Measurements from ENCODE around the gene HNRNPA1.
"Not testable (repeated sequence)": the region's sequence is repeated elsewhere in the genome, so short reads cannot be mapped to it uniquely, and the experiment has no call there.

HNRNPA1 gene

DNA sequence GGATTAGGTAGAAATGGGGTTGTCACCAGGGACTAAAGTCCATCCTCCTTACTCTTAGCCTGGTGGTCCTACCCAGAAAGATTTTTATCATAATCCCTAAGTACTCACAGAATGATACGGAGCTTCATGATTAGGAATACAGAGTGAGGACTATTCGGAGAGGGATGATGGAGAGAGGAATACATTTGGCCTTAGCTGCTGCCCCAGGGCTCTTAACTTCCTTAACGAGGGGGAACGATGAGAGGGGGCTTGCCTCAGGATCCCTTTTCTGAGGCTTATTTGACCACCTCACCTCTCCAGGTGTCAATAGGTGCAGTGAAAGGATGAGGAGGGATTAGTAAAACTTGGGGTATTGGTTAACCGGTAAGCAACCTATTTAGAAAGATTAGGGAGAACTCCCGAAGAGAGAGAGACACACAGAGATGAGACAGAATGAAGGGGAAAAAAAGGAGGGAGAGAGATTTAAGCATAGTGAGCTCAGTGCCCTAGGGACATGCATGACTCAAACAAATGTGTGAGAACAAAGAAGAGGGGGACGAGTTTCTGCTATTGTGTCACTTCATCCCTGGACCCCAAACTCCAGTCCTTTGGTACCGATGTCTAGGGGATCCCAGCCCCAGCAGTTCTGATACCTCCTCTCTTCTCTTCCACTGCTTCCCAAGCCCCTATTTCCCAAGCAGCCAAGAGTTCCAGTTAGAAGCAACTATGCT is 19.1 kb downstream of the HNRNPA1 start:
- no peak for DNase-seq (ENCODE audit: low spot score)

DNA sequence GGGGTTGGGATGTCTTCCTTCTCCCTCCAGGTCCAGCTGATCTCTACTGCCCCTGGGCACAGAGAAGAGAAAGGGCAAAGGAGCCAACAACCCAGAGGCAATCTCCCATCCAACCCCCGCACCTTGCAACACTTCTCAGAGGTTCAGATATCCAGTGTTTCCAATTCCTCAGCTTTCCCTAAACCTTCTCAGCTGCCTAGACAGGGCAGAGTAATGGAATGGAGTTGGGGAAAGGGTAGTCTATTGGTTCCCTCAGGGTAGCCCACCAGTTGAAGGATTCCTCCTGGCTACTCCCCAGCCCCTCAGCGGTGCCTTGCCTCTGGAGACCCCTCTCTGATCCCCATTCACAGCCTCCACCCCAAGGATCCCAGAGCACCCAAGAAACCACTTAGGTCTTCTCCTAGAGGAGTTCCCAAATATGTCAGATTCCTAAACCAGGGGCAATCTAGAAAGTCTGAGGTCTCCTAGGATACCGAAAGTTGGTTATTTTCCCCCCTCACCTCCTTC is 19.8 kb downstream of the HNRNPA1 start:
- no peak for DNase-seq (ENCODE audit: low spot score)

GRCh38 chr12:54300732-54301427 is 20.4 kb downstream of the HNRNPA1 start, which contains the start of gene NFE2:
Gene NFE2 (minus strand): TSS chr12:54301015. CDS start chr12:54295248, 5,767 bp downstream.
- peak; percentile 69 for DNase-seq (ENCODE audit: low spot score)

DNA sequence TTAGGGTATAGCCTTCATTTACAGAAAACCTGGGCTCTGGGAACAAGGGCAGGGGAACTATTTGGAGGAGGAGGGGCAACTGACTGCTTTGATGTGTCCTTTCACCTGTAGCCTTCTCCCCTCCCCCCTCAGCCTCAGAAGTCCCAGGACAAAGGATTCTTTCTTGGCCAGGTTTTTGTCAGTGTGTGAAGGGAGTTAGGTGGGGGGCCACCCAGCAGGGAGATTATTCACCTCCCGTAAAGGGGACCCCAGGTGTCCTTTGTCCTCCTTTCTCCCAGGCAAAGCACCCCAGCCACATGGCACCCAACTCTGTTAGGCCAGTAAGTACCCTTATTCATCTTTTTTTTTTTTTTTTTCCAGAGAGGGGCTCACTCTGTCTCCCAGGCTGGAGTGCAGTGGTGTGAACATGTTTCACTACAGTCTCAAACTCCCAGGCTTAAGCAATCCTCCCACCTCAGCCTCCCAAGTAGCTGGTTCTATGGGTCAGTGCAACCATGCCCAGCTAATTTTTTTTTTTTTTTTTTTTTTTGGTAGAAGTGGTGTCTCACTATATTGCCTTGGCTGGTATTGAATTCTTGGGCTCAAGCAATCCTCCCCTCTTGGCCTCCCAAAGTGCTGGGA is 21.0 kb downstream of the HNRNPA1 start:
- DNase-seq (ENCODE audit: low spot score): no peak

- DNase-seq (ENCODE audit: low spot score): no peak
These were observed 23.1 kb downstream of the HNRNPA1 start for GRCh38 chr12:54303640-54304039.

DNA sequence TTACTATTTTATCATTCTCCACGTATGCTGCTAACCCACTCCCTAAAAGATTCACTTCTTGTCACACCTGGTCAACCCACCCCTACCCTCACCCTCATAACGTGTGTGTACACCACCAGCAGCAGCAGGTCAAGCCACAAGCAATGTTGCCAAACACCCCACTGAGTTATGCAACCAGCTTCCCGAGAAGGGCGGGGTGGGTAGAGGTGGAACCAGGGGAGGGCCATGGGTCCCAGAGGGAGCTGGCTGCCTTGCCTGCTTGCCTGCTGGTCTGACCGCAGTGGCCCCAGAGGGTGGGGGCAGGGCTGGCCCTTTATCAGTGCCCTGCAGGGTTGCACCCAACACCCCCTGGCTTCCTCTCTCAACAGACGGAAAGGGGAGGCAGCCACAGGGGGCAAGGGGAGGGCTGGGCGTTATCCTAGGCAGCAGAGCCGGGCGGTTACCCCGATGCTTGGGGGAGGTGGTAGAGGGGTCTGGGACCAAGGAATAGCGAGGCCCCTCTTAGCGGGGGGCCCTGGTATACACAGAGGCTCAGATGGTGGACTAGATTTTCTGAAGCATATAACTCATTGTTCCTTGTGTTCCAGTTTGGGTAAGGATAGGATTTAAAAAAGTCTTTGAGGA is 23.8 kb downstream of the HNRNPA1 start:
- peak; percentile 50 for DNase-seq (ENCODE audit: low spot score)

DNA sequence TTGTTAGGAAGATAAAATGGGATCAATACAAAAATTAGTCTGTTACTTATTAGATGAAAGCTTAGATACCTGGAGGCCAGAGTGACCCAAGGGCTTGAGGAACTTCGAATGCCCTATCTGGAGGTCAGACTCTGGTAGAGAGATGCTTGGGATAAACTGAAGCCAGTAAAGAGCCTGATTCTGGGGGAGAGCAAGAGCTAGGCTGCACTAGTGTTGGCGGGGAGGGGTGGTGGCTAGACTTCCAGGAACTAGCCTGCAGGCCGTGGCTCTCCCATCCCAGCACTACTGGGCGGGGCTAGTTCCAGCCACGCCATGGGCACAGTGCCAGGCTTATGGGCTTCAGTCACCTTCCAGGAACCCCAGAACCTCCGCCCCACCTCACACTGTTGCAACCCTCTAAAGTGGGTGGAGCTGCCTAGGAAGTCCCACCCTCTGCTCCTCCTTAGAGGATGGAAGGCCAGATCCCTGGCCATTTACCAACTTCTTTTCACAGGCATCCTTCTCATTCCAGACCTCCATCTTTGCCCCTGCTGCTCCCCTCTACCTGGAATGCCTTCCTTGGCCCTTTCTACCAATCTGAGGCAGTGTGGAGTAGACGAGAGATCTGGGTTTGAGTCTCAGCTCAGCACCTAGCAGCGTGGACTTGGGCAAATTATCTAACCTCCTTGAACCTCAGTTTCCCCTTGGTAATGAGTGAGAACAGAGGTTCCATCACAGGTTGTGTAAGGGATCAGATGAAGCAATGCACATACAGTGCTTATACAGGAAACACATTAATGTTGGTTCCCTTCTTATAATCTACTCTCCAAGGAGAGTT is 26.6 kb downstream of the HNRNPA1 start:
- no peak for DNase-seq (ENCODE audit: low spot score)

- no peak for DNase-seq (ENCODE audit: low spot score)
These were observed 30.5 kb downstream of the HNRNPA1 start for GRCh38 chr12:54311051-54311450.

DNA sequence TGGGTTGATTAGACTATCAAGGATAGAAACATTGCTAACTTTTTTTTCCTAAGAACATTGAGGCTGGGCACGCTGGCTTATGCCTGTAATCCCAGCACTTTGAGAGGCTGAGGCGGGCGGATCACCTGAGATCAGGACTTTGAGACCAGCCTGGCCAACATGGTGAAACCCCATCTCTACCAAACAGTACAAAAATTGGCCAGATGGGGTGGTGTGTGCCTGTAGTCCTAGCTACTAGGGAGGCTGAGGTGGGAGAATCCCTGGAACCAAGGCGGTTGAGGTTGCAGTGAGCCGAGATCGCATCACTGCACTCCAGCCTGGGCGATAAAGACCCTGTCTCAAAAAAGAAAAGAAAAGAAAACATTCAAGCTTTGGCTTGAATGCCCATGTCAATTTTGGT is 31.8 kb downstream of the HNRNPA1 start:
- DNase-seq (ENCODE audit: low spot score): not testable (repeated sequence)

DNA sequence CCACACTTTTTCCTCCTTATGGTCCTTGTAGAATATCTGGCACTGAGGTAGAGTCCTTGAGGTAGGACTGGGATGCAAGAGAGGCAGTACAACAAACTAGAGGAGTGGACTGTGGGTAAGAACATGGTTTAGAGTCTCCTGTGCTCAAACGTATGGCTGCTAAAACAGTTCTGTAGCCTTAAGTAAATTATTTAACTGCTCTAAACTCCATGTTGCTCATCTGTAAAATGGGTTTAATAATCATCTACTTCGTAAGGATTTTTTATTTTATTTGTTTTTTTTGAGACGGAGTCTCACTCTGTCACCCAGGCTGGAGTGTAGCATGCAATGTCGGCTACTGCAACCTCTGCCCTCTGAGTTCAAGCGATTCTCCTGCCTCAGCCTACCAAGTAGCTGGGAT is 40.8 kb downstream of the HNRNPA1 start:
- no peak for DNase-seq (ENCODE audit: low spot score)

DNA sequence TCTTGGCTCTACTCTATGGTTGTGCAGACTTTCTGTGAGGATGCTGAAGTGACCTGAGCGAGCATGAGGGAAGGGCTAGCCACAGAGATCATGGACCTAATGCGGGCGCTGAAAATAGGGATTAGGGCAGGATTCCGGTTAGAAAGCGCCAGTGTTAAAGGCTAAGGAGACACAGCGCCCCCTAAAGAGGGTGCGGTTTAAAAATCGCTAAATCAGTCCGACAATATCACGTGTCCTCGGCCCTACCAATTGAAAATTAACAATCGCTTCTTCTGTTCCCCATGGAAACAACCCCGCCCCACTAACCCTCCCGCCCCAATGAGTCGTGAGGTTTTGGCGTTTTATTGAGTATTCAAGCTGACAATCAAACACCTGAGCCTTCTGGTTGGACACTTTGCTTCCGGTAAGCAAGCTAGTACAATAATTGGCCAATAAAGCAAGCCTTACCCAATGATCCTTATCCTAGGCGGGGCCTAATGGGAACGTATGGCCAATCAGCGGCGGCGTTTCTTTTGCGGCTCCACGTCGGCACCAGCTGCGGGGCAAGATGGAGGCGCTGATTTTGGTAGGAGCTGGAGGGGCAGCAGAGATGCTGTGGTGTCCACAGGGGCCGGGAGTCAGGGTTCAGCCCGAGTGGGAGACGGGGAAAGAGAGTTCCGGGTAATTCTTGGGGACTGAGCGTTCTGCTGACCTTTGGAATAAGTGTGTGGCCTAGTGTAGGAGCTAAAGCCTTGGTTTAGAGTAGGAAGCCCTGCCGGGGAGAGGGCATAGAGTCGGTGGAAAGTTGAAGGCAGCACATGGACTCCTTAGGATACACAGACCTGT is 44.3 kb downstream of the HNRNPA1 start, which contains the start of gene COPZ1:
Gene COPZ1 (plus strand): TSS at position 515 of the 825 bp plus-strand sequence. CDS start 33 bp downstream, at position 548.
- DNase-seq (ENCODE audit: low spot score): peak; percentile 91

DNA sequence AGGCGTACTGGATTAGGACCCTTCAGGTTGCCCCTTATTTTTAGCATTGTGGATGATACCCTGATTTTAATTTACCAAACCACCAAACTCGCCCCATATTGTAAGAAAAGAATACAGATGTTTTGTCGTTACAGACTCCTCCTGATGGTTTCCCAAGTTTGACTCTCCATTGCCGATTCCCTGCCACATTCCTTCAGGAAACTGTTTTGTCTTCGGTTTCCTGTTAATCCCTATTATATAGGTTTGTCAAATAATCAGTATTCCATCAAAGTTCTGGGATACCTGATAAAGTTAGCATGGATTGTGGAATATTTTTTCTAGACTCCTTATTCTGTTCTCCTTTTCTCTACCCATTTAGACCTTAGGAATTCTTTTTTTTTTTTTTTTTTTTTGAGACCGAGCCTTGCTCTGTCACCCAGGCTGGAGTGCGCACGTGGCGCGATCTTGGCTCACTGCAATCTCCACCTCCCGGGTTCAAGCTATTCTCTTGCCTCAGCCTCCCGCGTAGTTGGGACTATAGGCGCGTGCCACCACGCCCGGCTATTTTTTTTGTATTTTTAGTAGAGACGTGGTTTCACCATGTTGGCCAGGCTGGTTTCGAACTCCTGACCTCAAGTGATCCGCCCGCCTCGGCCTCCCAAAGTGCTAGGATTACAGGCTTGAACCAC is 45.0 kb downstream of the HNRNPA1 start:
- not testable (repeated sequence) for DNase-seq (ENCODE audit: low spot score)

- no peak for DNase-seq (ENCODE audit: low spot score)
These were observed 48.2 kb downstream of the HNRNPA1 start for GRCh38 chr12:54328595-54329337.

GRCh38 chr12:54329759-54330158 is 49.2 kb downstream of the HNRNPA1 start:
- DNase-seq (ENCODE audit: low spot score): no peak

GRCh38 chr12:54330442-54330841 is 49.9 kb downstream of the HNRNPA1 start:
- no peak for DNase-seq (ENCODE audit: low spot score)

GRCh38 chr12:54331461-54331860 is 50.9 kb downstream of the HNRNPA1 start:
- DNase-seq (ENCODE audit: low spot score): no peak

DNA sequence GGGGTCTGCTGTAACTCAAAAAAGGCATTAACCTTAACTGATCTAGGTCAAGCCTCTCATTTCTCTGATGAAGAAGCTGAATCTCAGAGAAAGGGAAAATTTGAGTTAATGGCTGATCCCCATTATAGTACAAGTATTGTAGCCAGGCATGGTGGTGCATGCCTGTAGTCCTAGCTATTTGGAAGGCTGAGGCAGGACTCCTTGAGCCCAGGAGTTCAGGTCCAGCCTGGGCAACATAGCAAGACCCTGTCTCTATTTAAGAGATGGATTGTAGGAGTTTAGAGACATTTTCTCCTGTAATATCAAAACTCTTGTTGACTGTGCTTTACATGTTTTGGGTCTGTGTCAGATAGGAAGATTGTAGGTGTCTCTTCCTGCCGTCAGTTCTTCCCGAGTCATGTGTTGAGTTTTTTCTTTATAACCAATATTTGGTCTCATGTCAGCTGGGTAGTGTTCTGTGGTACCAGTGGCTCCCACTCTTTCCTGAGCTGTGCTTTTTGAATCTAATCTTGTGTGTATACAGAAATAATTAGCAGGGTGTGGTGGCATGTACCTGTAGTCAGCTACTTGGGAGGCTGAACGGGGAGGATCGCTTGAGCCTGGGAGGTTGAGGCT is 53.0 kb downstream of the HNRNPA1 start:
- DNase-seq (ENCODE audit: low spot score): no peak

Measured in AG08396 (cell line).